Fibroblast of pulmonary artery (primary cell): ENCODE results near the gene NKX1-2.
A peak's percentile ranks its signal among the peaks of the same experiment; 100 is the strongest.

Experiments used
- DNase-seq: peaks from one replicate; pipeline ENCODE4 v3.0.0-alpha.2; 2010; ENCODE audit warnings: low read depth
- H3K4me3 ChIP-seq: replicated peaks from 2 replicates; pipeline ENCODE4 v1.5.1; 2011; ENCODE audit warnings: low read depth, mild to moderate bottlenecking, control low read depth, low read length, moderate library complexity
- TF ChIP-seq, protein P1 (sequence below): IDR thresholded peaks from 2 replicates; pipeline ENCODE4 v1.5.1; 2011; ENCODE audit warnings: mild to moderate bottlenecking, control low read depth, low read length, inconsistent platforms; ENCODE audit errors: missing control alignments

NKX1-2 gene

DNA sequence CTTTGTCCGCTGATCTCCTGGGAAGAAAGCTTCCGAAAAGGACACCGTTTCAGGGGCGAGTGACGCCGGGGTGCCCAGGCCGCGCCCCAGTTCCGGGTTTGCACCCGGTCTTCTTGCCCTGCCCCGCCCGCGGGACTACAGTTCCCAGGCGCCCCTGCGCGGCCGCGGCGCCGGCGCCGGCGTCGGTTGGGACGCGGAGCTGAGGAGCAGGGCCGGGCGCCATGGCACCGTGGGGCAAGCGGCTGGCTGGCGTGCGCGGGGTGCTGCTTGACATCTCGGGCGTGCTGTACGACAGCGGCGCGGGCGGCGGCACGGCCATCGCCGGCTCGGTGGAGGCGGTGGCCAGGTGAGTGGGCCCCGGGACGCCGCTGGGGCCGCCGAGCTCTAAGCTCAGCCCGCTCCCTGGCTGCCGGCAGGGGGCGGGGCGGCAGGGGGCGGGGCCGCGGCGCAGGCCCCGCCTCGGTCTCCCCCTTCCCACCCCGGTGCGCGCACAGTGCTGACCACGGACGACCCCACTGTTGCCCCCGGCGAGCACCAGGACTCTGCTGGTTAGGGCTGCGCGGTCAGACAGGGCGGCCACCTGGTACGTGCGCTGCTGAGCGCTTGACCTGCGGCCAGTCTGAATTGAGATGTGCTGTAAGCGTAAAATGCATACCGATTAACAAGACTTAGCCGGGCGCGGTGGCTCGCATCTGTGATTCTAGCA is 12.0 kb upstream of the NKX1-2 start, which contains the start of gene LHPP:
Gene LHPP, plus strand, starts transcription at position 182 of the 706 bp plus-strand sequence. Its CDS starts 40 bp downstream, at position 222.
- DNase-seq: peak; percentile 73
- TF ChIP-seq, protein P1, sequence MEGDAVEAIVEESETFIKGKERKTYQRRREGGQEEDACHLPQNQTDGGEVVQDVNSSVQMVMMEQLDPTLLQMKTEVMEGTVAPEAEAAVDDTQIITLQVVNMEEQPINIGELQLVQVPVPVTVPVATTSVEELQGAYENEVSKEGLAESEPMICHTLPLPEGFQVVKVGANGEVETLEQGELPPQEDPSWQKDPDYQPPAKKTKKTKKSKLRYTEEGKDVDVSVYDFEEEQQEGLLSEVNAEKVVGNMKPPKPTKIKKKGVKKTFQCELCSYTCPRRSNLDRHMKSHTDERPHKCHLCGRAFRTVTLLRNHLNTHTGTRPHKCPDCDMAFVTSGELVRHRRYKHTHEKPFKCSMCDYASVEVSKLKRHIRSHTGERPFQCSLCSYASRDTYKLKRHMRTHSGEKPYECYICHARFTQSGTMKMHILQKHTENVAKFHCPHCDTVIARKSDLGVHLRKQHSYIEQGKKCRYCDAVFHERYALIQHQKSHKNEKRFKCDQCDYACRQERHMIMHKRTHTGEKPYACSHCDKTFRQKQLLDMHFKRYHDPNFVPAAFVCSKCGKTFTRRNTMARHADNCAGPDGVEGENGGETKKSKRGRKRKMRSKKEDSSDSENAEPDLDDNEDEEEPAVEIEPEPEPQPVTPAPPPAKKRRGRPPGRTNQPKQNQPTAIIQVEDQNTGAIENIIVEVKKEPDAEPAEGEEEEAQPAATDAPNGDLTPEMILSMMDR: no peak
- H3K4me3 ChIP-seq: peak within 1 kb of the TSS; percentile 71

DNA sequence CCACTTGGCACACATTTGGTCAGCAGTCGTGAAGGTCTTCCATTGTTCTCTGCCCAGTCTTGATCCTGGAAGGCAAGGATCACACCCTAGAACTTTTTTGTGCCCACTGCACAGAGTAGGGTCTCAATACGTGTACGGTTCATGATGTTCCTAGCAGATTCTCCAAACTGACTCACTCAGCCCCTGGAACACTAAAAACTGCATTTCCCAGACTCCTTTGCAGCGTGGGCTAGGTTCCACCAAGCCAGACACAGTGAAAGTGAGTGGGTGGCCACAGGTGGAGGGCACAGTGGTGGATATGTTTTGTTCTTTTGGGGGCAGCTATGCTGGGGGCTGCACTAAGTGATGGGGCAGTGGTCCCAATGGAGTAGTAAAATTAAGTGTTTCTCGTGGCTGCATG is 10.3 kb upstream of the NKX1-2 start:
- TF ChIP-seq, protein P1: no peak
- no peak overlapping the region for H3K4me3 ChIP-seq
- no peak for DNase-seq

DNA sequence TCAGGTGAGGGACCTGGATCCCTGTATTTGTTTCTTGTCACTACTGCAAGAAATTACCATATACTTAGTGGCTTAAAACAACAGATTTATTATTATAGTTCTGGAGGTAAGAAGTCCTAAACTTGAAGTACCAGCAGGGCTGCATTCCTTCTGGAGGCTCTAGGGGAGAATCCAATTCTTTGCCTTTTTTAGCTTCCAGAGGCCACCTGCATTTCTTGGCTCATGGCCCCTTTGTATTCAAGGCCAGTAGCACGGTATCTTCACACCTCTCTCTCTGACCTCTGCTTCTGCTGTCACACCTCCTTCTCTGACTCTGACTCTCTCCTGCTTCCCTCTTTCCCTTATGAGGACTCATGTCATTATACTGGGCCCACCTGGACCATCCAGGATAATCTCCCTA is 9.6 kb upstream of the NKX1-2 start:
- TF ChIP-seq, protein P1: no peak
- H3K4me3 ChIP-seq: no peak overlapping the region
- DNase-seq: no peak

DNA sequence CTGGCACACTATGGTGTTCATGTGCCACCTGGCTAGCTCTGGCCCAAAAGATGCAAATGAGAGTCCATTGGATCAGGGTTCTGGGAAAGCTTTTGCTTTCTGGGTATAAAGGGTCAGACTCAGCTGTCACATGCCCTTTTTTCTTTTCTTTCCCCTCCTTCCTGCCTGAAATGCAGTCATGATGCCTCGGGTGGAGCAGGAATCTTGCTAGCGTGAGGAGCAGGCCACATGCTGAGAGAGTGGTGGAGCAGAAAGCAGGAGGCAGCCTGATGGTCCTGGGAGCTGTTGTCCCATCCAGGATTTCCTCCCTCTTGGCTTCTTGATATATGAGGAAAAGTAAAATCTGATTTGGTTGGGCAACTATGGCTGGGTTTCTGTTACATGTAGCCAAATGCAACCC is 9.1 kb upstream of the NKX1-2 start:
- H3K4me3 ChIP-seq: no peak overlapping the region
- TF ChIP-seq, protein P1: no peak
- no peak for DNase-seq

DNA sequence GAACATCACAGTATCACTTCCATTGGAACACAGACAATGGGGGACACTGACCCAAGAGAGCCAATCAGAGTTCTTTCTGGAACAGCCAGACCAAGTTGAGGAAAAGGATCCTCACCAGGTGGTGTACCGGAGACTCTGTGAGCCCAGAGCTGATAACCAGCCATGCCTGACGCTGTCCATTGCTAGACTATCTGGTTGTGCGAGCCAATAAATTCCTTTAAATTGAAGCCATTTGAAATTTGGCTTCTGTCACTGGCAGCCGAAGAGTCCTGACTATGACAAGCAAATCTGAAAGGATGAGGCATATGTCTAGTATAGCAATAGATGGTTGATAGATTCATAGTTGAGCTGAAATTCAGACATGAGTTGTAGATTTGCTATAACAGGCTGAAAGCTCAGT is 8.6 kb upstream of the NKX1-2 start:
- no peak for DNase-seq
- no peak overlapping the region for H3K4me3 ChIP-seq
- TF ChIP-seq, protein P1: no peak

DNA sequence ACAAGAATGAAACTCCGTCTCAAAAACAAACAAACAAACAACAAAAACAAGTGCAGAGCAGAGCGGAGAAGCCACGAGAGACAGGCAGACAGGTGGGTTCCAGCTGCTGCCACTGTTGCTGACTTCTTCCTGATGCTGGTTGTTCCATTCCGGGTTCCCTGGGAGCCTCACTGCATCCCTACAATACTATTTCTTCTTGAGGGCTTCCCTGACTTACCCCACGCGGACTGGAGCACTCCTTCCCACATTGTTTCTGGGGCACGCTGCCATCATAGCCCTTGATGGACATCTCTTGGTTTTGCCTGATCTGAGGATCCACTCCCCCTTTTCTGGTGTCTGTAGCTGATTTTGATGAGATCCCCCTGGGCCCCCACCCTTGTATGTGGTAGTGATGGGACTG is 5.6 kb upstream of the NKX1-2 start:
- no peak overlapping the region for H3K4me3 ChIP-seq
- TF ChIP-seq, protein P1: no peak

More for the DNA sequence above, 5.6 kb upstream of the NKX1-2 start:
- DNase-seq: no peak
